Natural killer cell treated with Interleukin-12 subunit alpha and Interleukin-12 subunit beta and Interleukin-15 and Interleukin-18, amount 100 ng/mL, for 72 hours (primary cell): ENCODE data around the gene TRAF3. TPM values are rescaled to one million over a fixed set of nuclear protein-coding genes. Genes with fewer than 3 reads are reported as not detected.
A peak's percentile ranks its signal among the peaks of the same experiment; 100 is the strongest.
"Not testable (repeated sequence)": the region's sequence is repeated elsewhere in the genome, so short reads cannot be mapped to it uniquely, and the experiment has no call there.

Experiments
- ATAC-seq, 2 donors: fragments of 150-1000 bp; cut with Tn5 transposase in 1 of 2; sonication (Bioruptor Pico), chemical (Tn5 transposase) in 1 of 2; 2 replicates each; pipeline ENCODE4 v1.10.0; 2021
- DNase-seq: peaks from one replicate; pipeline ENCODE4 v3.0.0; 2022; ENCODE audit warnings: low spot score
- H3K27ac Mint-ChIP-seq, 2 donors: 1 replicate in 1 of 2; 2 replicates in 1 of 2; pipeline ENCODE4 v1.8.0; 2022; ENCODE audit warnings: mixed read lengths in 2 of 2, mild to moderate bottlenecking in 1 of 2, moderate library complexity in 1 of 2
- H3K27me3 Mint-ChIP-seq, 2 donors: 1 replicate in 1 of 2; 2 replicates in 1 of 2; pipeline ENCODE4 v1.8.0; 2022; ENCODE audit warnings: mixed read lengths in 2 of 2
- H3K36me3 Mint-ChIP-seq: one replicate; pipeline ENCODE4 v1.8.0; 2022; ENCODE audit warnings: mixed read lengths
- H3K4me1 Mint-ChIP-seq, 2 donors: 1 replicate in 1 of 2; 2 replicates in 1 of 2; pipeline ENCODE4 v1.8.0; 2022; ENCODE audit warnings: low read depth in 2 of 2, mixed read lengths in 2 of 2, mild to moderate bottlenecking in 1 of 2
- H3K4me3 Mint-ChIP-seq: one replicate; pipeline ENCODE4 v1.8.0; 2022; ENCODE audit warnings: mixed read lengths
- H3K9me3 Mint-ChIP-seq: 2 replicates; pipeline ENCODE4 v1.8.0; 2022; ENCODE audit warnings: mixed read lengths
- total RNA-seq, 2 donors: library from RNA; stranded (reverse); gene quantifications; one replicate each; pipeline ENCODE4 v1.2.3, GENCODE V29; 2022

The TRAF3 gene
- total RNA-seq, 2 donors from 2014 or later = 37.6 to 84.6 TPM

GRCh38 chr14:102848830-102849525 is 71.7 kb downstream of the TRAF3 start:
- H3K27me3 Mint-ChIP-seq = no peaks in the 10 kb centered on the region
- no peaks in the 10 kb centered on the region for H3K9me3 Mint-ChIP-seq
- H3K27ac Mint-ChIP-seq = no peak overlapping the region
- H3K4me1 Mint-ChIP-seq = peaks cover 5 to 17% of the 10 kb centered on the region in 2 donors
- DNase-seq = no peak
- H3K36me3 Mint-ChIP-seq = peaks cover 3% of the 10 kb centered on the region
- no peak for ATAC-seq
- no peak overlapping the region for H3K4me3 Mint-ChIP-seq

GRCh38 chr14:102849526-102850379 is 72.5 kb downstream of the TRAF3 start:
- no peak overlapping the region for H3K4me3 Mint-ChIP-seq
- DNase-seq = no peak
- H3K9me3 Mint-ChIP-seq = no peaks in the 10 kb centered on the region
- H3K27me3 Mint-ChIP-seq = no peaks in the 10 kb centered on the region
- peaks cover 8 to 21% of the 10 kb centered on the region in 2 donors for H3K4me1 Mint-ChIP-seq
- peak overlapping the region in 1 of 2 donors; percentile 3 for H3K27ac Mint-ChIP-seq
- no peak for ATAC-seq
- H3K36me3 Mint-ChIP-seq = peaks cover 5% of the 10 kb centered on the region

GRCh38 chr14:102853648-102854047 is 76.4 kb downstream of the TRAF3 start:
- ATAC-seq = no peak
- Mint-ChIP-seq H3K27ac (no peak overlapping the region), H3K36me3 (peaks cover 10% of the 10 kb centered on the region), H3K4me3 (no peak overlapping the region), H3K27me3 (no peaks in the 10 kb centered on the region), H3K9me3 (no peaks in the 10 kb centered on the region), H3K4me1 (peaks cover 8 to 28% of the 10 kb centered on the region in 2 donors)
- no peak for DNase-seq

GRCh38 chr14:102854091-102854703 is 76.9 kb downstream of the TRAF3 start:
- DNase-seq (no peak), ATAC-seq (no peak)
- Mint-ChIP-seq H3K4me3 (no peak overlapping the region), H3K27me3 (no peaks in the 10 kb centered on the region), H3K4me1 (peaks cover 8 to 24% of the 10 kb centered on the region in 2 donors), H3K27ac (no peak overlapping the region), H3K36me3 (peaks cover 10% of the 10 kb centered on the region), H3K9me3 (no peaks in the 10 kb centered on the region)

- Mint-ChIP-seq H3K9me3 (no peaks in the 10 kb centered on the region), H3K27me3 (no peaks in the 10 kb centered on the region), H3K4me3 (no peak overlapping the region), H3K27ac (no peak overlapping the region), H3K4me1 (peaks cover 8 to 20% of the 10 kb centered on the region in 2 donors), H3K36me3 (peaks cover 10% of the 10 kb centered on the region)
- no peak for DNase-seq
- no peak for ATAC-seq
Observed at GRCh38 chr14:102856179-102856578, 78.9 kb downstream of the TRAF3 start.

GRCh38 chr14:102857444-102857843 is 80.2 kb downstream of the TRAF3 start:
- peaks cover 8 to 17% of the 10 kb centered on the region in 2 donors for H3K4me1 Mint-ChIP-seq

GRCh38 chr14:102859911-102860310 is 82.7 kb downstream of the TRAF3 start:
- Mint-ChIP-seq H3K4me1 (peaks cover 0 to 8% of the 10 kb centered on the region in 2 donors), H3K27me3 (no peaks in the 10 kb centered on the region), H3K36me3 (peaks cover 20% of the 10 kb centered on the region), H3K27ac (no peak overlapping the region), H3K4me3 (no peak overlapping the region), H3K9me3 (peaks cover 6% of the 10 kb centered on the region)
- ATAC-seq (no peak), DNase-seq (no peak)

More at GRCh38 chr14:102857444-102857843, 80.2 kb downstream of the TRAF3 start:
- ATAC-seq = no peak
- Mint-ChIP-seq H3K27ac (no peak overlapping the region), H3K36me3 (peaks cover 20% of the 10 kb centered on the region), H3K27me3 (no peaks in the 10 kb centered on the region), H3K4me3 (no peak overlapping the region), H3K9me3 (peaks cover 4% of the 10 kb centered on the region)
- no peak for DNase-seq

GRCh38 chr14:102862154-102862773 is 85.0 kb downstream of the TRAF3 start:
- Mint-ChIP-seq H3K27me3 (no peaks in the 10 kb centered on the region), H3K4me1 (peaks cover 0 to 7% of the 10 kb centered on the region in 2 donors), H3K27ac (no peak overlapping the region), H3K4me3 (no peak overlapping the region), H3K36me3 (peaks cover 16% of the 10 kb centered on the region), H3K9me3 (peaks cover 6% of the 10 kb centered on the region)
- DNase-seq = no peak
- no peak for ATAC-seq

GRCh38 chr14:102863381-102863780 is 86.1 kb downstream of the TRAF3 start:
- no peak for DNase-seq
- H3K4me3 Mint-ChIP-seq = no peak overlapping the region
- peaks cover 0 to 9% of the 10 kb centered on the region in 2 donors for H3K4me1 Mint-ChIP-seq
- peaks cover 14% of the 10 kb centered on the region for H3K36me3 Mint-ChIP-seq
- no peaks in the 10 kb centered on the region for H3K27me3 Mint-ChIP-seq
- no peak overlapping the region for H3K27ac Mint-ChIP-seq
- H3K9me3 Mint-ChIP-seq = peaks cover 6% of the 10 kb centered on the region
- no peak for ATAC-seq

- H3K27me3 Mint-ChIP-seq, ATAC-seq: not testable (repeated sequence)
- peaks cover 14% of the 10 kb centered on the region for H3K36me3 Mint-ChIP-seq
Observed at GRCh38 chr14:102865916-102866315, 88.7 kb downstream of the TRAF3 start.

GRCh38 chr14:102866982-102867761 is 89.9 kb downstream of the TRAF3 start:
- Mint-ChIP-seq H3K36me3 (peaks cover 7% of the 10 kb centered on the region), H3K27ac (no peak overlapping the region), H3K4me3 (no peak overlapping the region), H3K27me3 (no peaks in the 10 kb centered on the region), H3K9me3 (peaks cover 3% of the 10 kb centered on the region), H3K4me1 (peaks cover 7 to 11% of the 10 kb centered on the region in 2 donors)
- ATAC-seq (no peak), DNase-seq (no peak)

More at GRCh38 chr14:102865916-102866315, 88.7 kb downstream of the TRAF3 start:
- not testable (repeated sequence) for H3K4me3 Mint-ChIP-seq, H3K9me3 Mint-ChIP-seq, H3K27ac Mint-ChIP-seq, H3K4me1 Mint-ChIP-seq, DNase-seq

- ATAC-seq (no peak), DNase-seq (no peak)
- Mint-ChIP-seq H3K4me3 (no peak overlapping the region), H3K27ac (no peak overlapping the region), H3K9me3 (no peaks in the 10 kb centered on the region), H3K4me1 (peaks cover 10 to 15% of the 10 kb centered on the region in 2 donors), H3K27me3 (no peaks in the 10 kb centered on the region), H3K36me3 (no peaks in the 10 kb centered on the region)
Observed at GRCh38 chr14:102867826-102868580, 90.8 kb downstream of the TRAF3 start.
